ENCODE results near the gene TPH2. TPM values are rescaled to one million over a fixed set of nuclear protein-coding genes. Genes with fewer than 3 reads are reported as not detected.

The TPH2 gene
- polyA plus RNA-seq, 2 of the 4 experiments (the other 2 are of a cell fraction) = not detected

DNA sequence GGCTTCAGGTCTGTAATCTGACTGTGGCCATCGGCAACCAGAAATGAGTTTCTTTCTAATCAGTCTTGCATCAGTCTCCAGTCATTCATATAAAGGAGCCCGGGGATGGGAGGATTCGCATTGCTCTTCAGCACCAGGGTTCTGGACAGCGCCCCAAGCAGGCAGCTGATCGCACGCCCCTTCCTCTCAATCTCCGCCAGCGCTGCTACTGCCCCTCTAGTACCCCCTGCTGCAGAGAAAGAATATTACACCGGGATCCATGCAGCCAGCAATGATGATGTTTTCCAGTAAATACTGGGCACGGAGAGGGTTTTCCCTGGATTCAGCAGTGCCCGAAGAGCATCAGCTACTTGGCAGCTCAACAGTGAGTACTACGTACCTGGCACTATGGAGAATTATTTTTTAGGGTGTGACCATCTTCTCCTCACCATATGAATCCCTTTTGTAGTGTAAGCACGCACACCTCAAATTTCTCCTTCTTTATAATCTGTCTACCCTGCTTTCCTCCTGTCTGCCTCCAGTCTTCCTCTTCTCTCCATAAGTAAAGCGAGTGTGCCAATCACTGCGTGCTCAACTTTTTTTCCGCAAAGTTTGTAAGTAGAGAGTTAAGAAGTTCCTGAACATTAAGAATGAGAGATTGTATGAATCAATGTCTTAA, at the start of gene TPH2 (continued):
- TF ChIP-seq, protein P1, sequence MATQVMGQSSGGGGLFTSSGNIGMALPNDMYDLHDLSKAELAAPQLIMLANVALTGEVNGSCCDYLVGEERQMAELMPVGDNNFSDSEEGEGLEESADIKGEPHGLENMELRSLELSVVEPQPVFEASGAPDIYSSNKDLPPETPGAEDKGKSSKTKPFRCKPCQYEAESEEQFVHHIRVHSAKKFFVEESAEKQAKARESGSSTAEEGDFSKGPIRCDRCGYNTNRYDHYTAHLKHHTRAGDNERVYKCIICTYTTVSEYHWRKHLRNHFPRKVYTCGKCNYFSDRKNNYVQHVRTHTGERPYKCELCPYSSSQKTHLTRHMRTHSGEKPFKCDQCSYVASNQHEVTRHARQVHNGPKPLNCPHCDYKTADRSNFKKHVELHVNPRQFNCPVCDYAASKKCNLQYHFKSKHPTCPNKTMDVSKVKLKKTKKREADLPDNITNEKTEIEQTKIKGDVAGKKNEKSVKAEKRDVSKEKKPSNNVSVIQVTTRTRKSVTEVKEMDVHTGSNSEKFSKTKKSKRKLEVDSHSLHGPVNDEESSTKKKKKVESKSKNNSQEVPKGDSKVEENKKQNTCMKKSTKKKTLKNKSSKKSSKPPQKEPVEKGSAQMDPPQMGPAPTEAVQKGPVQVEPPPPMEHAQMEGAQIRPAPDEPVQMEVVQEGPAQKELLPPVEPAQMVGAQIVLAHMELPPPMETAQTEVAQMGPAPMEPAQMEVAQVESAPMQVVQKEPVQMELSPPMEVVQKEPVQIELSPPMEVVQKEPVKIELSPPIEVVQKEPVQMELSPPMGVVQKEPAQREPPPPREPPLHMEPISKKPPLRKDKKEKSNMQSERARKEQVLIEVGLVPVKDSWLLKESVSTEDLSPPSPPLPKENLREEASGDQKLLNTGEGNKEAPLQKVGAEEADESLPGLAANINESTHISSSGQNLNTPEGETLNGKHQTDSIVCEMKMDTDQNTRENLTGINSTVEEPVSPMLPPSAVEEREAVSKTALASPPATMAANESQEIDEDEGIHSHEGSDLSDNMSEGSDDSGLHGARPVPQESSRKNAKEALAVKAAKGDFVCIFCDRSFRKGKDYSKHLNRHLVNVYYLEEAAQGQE (IDR thresholded peaks at IDR 0.05) = peak; percentile 97
- no peak for TF ChIP-seq BHLHE40 (IDR thresholded peaks at IDR 0.05; ENCODE audit: low read depth, low read length)
- TF ChIP-seq CBX2 (IDR thresholded peaks at IDR 0.05; ENCODE audit: borderline replicate concordance, low read depth) = no peak
- no peak for TF ChIP-seq RNF2 (IDR thresholded peaks at IDR 0.05; ENCODE audit: borderline replicate concordance, low read depth)
- TF ChIP-seq CBX8 (IDR thresholded peaks at IDR 0.05) = no peak
- no peak for TF ChIP-seq CHD4 (IDR thresholded peaks at IDR 0.05; ENCODE audit: borderline replicate concordance)
- TF ChIP-seq MAZ (IDR thresholded peaks at IDR 0.05; ENCODE audit: borderline replicate concordance, low read depth, low read length) = no peak
- TF ChIP-seq, protein P2, sequence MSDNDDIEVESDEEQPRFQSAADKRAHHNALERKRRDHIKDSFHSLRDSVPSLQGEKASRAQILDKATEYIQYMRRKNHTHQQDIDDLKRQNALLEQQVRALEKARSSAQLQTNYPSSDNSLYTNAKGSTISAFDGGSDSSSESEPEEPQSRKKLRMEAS (IDR thresholded peaks at IDR 0.05) = no peak
- TF ChIP-seq RFX5 (IDR thresholded peaks at IDR 0.05) = no peak

DNA sequence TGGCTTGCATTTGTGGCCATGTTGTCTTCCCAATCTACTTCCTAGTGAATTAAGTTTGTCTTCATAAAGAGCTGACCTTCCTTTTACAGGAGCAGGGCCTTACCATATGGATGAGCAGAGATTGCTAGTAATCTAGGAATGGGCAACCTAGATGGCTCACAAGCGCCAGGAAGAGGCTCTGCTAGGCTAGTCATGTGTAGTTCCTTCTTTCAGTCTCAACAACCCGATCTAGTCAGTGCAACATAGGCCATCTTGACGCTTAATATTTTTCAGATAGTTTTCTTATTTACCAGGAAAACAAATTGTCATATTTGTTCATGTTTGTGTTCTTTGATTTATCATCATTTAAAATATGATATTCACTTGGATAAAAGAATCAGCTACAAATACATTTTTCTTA, 48.2 kb upstream of the TPH2 start:
- no peak overlapping the region for H3K4me2 ChIP-seq
- POLR2A ChIA-PET = interaction anchor here (0.6 kb wide), 1 partner anchor 19 kb away, joined by 3 read pairs; no protein-coding TSS in a partner anchor
- H3K4me3 ChIP-seq = no peak overlapping the region
- no peaks in the 10 kb centered on the region for H3K4me1 ChIP-seq
- WGBS (ENCODE audit: missing lambda C conversion rate) = 93% methylated on average over 3 of the region's 3 CpGs
- no peak for ATAC-seq
- H3K27ac ChIP-seq = no peak overlapping the region
- H3K9me3 ChIP-seq = no peaks in the 10 kb centered on the region
- TF ChIP-seq KDM5A (IDR thresholded peaks at IDR 0.05) = no peak
- no peak for TF ChIP-seq RAD21 (conservative IDR thresholded peaks at IDR 0.05 in 1 of 2, IDR thresholded peaks at IDR 0.05 in 1 of 2)
- no peak for TF ChIP-seq HOXB5 (CRISPR knock-in tag; IDR thresholded peaks at IDR 0.05)
- TF ChIP-seq JUN (IDR thresholded peaks at IDR 0.05) = no peak
- no peak for TF ChIP-seq CHD2 (IDR thresholded peaks at IDR 0.05; ENCODE audit: low read length, partially characterized antibody)
- no peak for TF ChIP-seq PHF8 (IDR thresholded peaks at IDR 0.05; ENCODE audit: borderline replicate concordance, low read depth)
- TF ChIP-seq FOXS1 (CRISPR knock-in tag; IDR thresholded peaks at IDR 0.05) = no peak
- TF ChIP-seq RNF2 (IDR thresholded peaks at IDR 0.05; ENCODE audit: borderline replicate concordance, low read depth) = no peak
- no peak for TF ChIP-seq ZNF302 (CRISPR knock-in tag; IDR thresholded peaks at IDR 0.05)
- FAIRE-seq = no peak
- no peak for DNase-seq (ENCODE audit: low read depth in 1 of 2, low spot score in 1 of 2)
- CTCF ChIA-PET = no interaction called here

DNA sequence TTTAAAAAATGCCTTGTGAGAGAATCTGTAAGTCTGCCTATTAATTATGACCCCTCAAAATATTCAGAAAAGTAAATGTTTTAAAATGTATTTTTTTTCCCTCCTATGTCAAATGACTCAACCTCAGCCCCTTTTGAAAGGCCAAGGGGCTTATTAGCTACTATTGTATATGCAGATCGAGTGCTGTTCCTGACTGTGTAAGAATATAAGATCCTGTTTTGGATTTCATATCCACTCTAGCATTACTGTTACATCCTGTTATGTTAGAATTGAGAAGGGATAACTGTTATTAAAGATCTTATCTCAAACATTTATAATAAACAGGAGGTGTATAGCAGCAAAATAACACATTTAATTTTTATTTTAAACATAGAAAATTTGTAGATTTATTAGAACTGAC, 46.6 kb upstream of the TPH2 start:
- ChIA-PET POLR2A (no interaction called here), CTCF (no interaction called here)
- DNase-seq (ENCODE audit: low read depth in 1 of 2, low spot score in 1 of 2) = no peak
- no peak overlapping the region for H3K27ac ChIP-seq
- 91% methylated on average over 1 of the region's 1 CpG for WGBS (ENCODE audit: missing lambda C conversion rate)
- no peaks in the 10 kb centered on the region for H3K4me1 ChIP-seq
- TF ChIP-seq HEYL (CRISPR knock-in tag; IDR thresholded peaks at IDR 0.05) (no peak), TFCP2L1 (CRISPR knock-in tag; IDR thresholded peaks at IDR 0.05) (no peak), ZFP36 (IDR thresholded peaks at IDR 0.05; ENCODE audit: borderline replicate concordance, partially characterized antibody) (no peak), MAFK (IDR thresholded peaks at IDR 0.05; ENCODE audit: partially characterized antibody) (no peak), GATA3 (IDR thresholded peaks at IDR 0.05; ENCODE audit: borderline replicate concordance) (no peak), POLR2AphosphoS2 (conservative IDR thresholded peaks at IDR 0.05; ENCODE audit: low read length) (no peak), HOXB13 (CRISPR knock-in tag; IDR thresholded peaks at IDR 0.05; ENCODE audit: low read depth) (no peak), FOSL2 (IDR thresholded peaks at IDR 0.05) (no peak), FOSL2 (CRISPR knock-in tag; IDR thresholded peaks at IDR 0.05) (no peak), ESRRA (IDR thresholded peaks at IDR 0.05; ENCODE audit: borderline replicate concordance, low read length) (no peak), RARB (CRISPR knock-in tag; IDR thresholded peaks at IDR 0.05) (no peak), CBX8 (IDR thresholded peaks at IDR 0.05) (no peak), HOXB5 (CRISPR knock-in tag; IDR thresholded peaks at IDR 0.05) (no peak)
- TF ChIP-seq, protein P3, sequence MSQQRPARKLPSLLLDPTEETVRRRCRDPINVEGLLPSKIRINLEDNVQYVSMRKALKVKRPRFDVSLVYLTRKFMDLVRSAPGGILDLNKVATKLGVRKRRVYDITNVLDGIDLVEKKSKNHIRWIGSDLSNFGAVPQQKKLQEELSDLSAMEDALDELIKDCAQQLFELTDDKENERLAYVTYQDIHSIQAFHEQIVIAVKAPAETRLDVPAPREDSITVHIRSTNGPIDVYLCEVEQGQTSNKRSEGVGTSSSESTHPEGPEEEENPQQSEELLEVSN (IDR thresholded peaks at IDR 0.05; ENCODE audit: borderline replicate concordance, low read depth) = no peak
- TF ChIP-seq, protein P1 (IDR thresholded peaks at IDR 0.05) = no peak
- H3K4me3 ChIP-seq = no peak overlapping the region
- no peak for ATAC-seq
- peak; percentile 59 for FAIRE-seq
- no peaks in the 10 kb centered on the region for H3K9me3 ChIP-seq
- no peak overlapping the region for H3K4me2 ChIP-seq
